ENCODE measurements around the gene CRAMP1. TPM values are rescaled to one million over a fixed set of nuclear protein-coding genes. Genes with fewer than 3 reads are reported as not detected.

Gene CRAMP1
- total RNA-seq, 1 donor from 2014 or later, result 12.3 TPM

DNA sequence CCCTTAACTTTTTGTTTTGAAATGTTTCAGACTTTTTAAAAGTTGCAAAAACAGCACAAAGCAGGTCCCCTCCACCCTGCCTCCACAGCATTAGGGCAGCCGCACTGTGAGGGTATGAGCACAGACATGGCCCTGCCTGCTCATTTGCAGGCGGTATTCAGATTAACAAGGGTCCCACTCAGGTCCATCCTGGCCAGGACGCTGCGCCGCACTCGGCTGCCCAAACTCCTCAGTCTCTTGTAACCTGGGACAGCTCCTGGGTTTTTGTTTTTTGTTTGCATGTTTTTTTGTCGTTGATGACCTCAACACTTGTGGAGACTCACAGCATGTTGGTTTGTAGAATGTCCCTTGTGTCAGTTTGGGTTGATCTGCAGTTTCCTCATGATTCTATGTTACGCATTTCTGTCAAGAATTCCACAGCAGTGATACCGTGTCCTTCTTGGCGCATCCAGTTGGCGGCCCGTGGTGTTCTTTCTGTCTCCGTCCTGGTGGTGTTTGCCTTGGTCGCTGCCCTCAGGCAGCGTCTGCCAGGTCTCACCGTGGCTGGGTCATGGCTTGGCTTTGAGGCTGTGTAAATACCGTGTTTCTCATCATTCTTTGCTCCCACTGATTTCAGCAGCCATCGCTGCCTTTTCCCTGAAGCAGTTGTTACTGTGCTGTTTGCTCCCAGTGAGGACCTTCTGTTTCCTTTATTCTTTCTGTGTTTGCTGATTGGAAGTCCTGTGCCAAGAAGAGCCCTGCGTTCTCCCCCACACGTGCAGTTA lies 18.5 kb downstream of the CRAMP1 start:
- Histone ChIP-seq H3K27me3 (ENCODE audit: low read depth) (no peaks in the 10 kb centered on the region), H3K4me3 (no peak overlapping the region), H3K36me3 (peaks cover 78% of the 10 kb centered on the region), H3K9me3 (replicated peaks) (no peaks in the 10 kb centered on the region), H3K4me1 (peaks cover 27% of the 10 kb centered on the region), H3K27ac (replicated peaks) (no peak overlapping the region)
- DNase-seq, result no peak
- no peak for TF ChIP-seq CTCF (IDR thresholded peaks at IDR 0.05; ENCODE audit: borderline replicate concordance)
- intact Hi-C loops (cut with micrococcal nuclease), result no loop called here

DNA sequence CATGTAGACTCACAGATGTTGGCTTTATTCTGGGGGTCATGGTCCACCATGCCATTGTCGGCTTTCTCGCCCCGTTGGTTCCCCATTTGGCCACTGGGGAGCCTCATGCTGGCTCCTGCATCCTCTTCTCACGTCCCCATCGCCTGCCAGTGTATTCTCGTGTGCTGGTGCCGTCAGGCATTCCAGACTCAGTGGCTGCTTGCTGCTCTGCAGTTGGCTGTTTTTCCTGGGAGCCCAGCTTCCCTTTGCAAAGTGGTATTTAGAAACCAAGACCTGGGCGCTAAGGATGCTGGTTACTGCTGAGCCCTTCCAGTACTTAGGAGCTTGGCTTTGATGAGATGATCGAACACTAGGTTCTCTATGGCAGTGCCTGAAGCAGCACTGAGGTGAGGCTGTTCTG lies 19.1 kb downstream of the CRAMP1 start:
- Histone ChIP-seq H3K27ac (replicated peaks) (no peak overlapping the region), H3K4me1 (peaks cover 21% of the 10 kb centered on the region), H3K36me3 (peaks cover 75% of the 10 kb centered on the region), H3K9me3 (replicated peaks) (no peaks in the 10 kb centered on the region), H3K27me3 (ENCODE audit: low read depth) (no peaks in the 10 kb centered on the region), H3K4me3 (no peak overlapping the region)
- DNase-seq, result no peak
- intact Hi-C loops (cut with micrococcal nuclease), result no loop called here
- no peak for TF ChIP-seq CTCF (IDR thresholded peaks at IDR 0.05; ENCODE audit: borderline replicate concordance)

DNA sequence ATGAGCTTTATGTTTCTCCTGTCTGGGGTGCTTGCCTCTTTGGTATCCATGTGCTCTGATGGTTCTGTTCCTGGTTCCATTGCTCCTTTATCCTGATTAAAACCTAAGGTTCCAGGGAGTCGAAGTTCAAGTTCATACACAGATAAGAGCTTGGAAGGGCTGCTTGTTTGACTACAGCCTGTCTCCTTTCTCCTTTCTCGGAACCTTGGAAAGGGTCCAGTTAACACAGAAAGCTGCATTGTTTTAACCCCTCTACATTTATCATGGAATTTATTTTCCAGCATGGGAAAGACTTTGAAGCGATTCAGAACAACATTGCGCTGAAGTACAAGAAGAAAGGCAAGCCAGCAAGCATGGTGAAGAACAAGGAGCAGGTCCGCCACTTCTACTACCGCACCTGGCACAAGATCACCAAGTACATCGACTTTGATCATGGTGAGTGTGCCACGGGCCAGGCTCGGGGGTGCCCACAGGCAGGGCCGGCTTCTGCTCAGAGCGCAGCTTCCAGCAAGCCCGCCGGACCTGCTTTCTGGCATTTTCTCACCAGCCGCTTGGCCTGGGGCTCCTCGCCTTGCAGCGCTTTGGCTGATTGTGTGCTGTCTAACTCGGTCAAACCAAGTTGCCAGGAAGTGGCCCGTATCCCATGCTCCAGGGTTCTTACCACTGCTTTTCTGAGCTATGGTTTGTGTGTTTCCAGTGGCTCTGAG lies 19.9 kb downstream of the CRAMP1 start:
- intact Hi-C loops (cut with micrococcal nuclease), result no loop called here
- no peaks in the 10 kb centered on the region for H3K9me3 ChIP-seq (replicated peaks)
- peaks cover 13% of the 10 kb centered on the region for H3K4me1 ChIP-seq
- H3K4me3 ChIP-seq, result no peak overlapping the region
- TF ChIP-seq CTCF (IDR thresholded peaks at IDR 0.05; ENCODE audit: borderline replicate concordance), result no peak
- H3K36me3 ChIP-seq, result peaks cover 66% of the 10 kb centered on the region
- no peak for DNase-seq
- no peaks in the 10 kb centered on the region for H3K27me3 ChIP-seq (ENCODE audit: low read depth)
- no peak overlapping the region for H3K27ac ChIP-seq (replicated peaks)

- Histone ChIP-seq H3K36me3 (peaks cover 65% of the 10 kb centered on the region), H3K4me3 (no peak overlapping the region), H3K9me3 (replicated peaks) (no peaks in the 10 kb centered on the region), H3K4me1 (peaks cover 8% of the 10 kb centered on the region), H3K27me3 (ENCODE audit: low read depth) (no peaks in the 10 kb centered on the region), H3K27ac (replicated peaks) (no peak overlapping the region)
- no peak for DNase-seq
- TF ChIP-seq CTCF (IDR thresholded peaks at IDR 0.05; ENCODE audit: borderline replicate concordance), result no peak
- intact Hi-C loops (cut with micrococcal nuclease), result no loop called here
Measured at GRCh38 chr16:1632638-1632970, 20.4 kb downstream of the CRAMP1 start.

- intact Hi-C loops (cut with micrococcal nuclease), result no loop called here
- no peak for TF ChIP-seq CTCF (IDR thresholded peaks at IDR 0.05; ENCODE audit: borderline replicate concordance)
- H3K27me3 ChIP-seq (ENCODE audit: low read depth), result no peaks in the 10 kb centered on the region
Measured at GRCh38 chr16:1633310-1633709, 21.1 kb downstream of the CRAMP1 start.

More at GRCh38 chr16:1633310-1633709, 21.1 kb downstream of the CRAMP1 start:
- H3K36me3 ChIP-seq, result peaks cover 66% of the 10 kb centered on the region
- no peak overlapping the region for H3K27ac ChIP-seq (replicated peaks)
- no peak overlapping the region for H3K4me3 ChIP-seq
- DNase-seq, result no peak
- H3K4me1 ChIP-seq, result peaks cover 8% of the 10 kb centered on the region
- no peaks in the 10 kb centered on the region for H3K9me3 ChIP-seq (replicated peaks)
